PFSK-1 (cell line): Measurements from ENCODE around the gene CEP57L1.

Experiments used
- FOXP2 ChIP-seq: optimal IDR thresholded peaks from 2 replicates; pipeline ENCODE3; 2011; ENCODE audit warnings: borderline replicate concordance, control low read depth, inconsistent platforms; ENCODE audit not compliant: insufficient read depth; ENCODE audit errors: extremely low read length, extremely low read depth
- POLR2AphosphoS5 ChIP-seq: IDR thresholded peaks from 2 replicates; pipeline ENCODE4 v1.6.1; 2012; ENCODE audit warnings: low read depth, mild to moderate bottlenecking, control low read depth, low read length, moderate library complexity
- REST ChIP-seq, 2 experiments: IDR thresholded peaks; 2 replicates each; pipeline versions ENCODE4 v1.6.1 to v1.8.0; 2011 to 2012; ENCODE audit warnings: low read depth in 2 of 2, low read length in 2 of 2, control low read depth in 1 of 2, inconsistent platforms in 1 of 2, mild to moderate bottlenecking in 1 of 2, moderate library complexity in 1 of 2; ENCODE audit not compliant: insufficient read depth in 1 of 2
- SIN3A ChIP-seq: IDR thresholded peaks from 2 replicates; pipeline ENCODE4 v1.6.1; 2012; ENCODE audit warnings: mild to moderate bottlenecking, low read length, moderate library complexity, borderline replicate concordance; ENCODE audit not compliant: insufficient read depth
- TAF1 ChIP-seq: IDR thresholded peaks from 2 replicates; pipeline ENCODE4 v1.6.1; 2012; ENCODE audit warnings: low read length, control low read depth, borderline replicate concordance; ENCODE audit not compliant: insufficient read depth

- TF ChIP-seq TAF1 (no peak), POLR2AphosphoS5 (no peak), REST (IDR thresholded peaks at IDR 0.05; ENCODE audit: insufficient read depth in 1 of 2, low read depth in 2 of 2, low read length in 2 of 2) (no peak), SIN3A (no peak), FOXP2 (no peak)
Observed at GRCh38 chr6:109075934-109076333, 19.4 kb upstream of the CEP57L1 start.
